ENCODE measurements around the gene MACROD2. TPM values are rescaled to one million over a fixed set of nuclear protein-coding genes. Genes with fewer than 3 reads are reported as not detected.

The MACROD2 gene
- polyA plus RNA-seq, 1 donor from 2014 or later, result 23.2 TPM

DNA sequence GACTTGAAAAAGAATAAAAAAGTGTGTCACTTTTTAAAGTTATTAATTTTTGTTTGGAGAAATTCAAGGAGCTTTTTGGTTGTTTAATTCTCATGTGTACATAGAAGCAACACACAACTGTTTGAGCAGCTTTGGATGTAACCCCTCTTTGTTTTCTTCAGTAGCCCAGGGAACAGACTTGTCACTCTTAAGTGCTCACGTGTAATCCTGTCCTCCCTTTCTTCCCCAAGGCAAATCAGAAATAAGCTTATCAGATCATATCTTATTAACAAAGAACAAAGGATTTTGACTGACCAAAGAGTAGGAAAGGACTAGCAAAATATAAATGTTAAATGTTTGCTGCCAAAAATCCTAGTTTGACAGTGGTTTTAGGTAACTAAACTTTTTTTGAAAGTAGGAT lies 349.4 kb downstream of the MACROD2 start:
- Histone ChIP-seq H2AFZ (ENCODE audit: low read depth, low read length) (no peak overlapping the region), H3K27me3 (ENCODE audit: insufficient read depth, low read depth, low read length) (no peaks in the 10 kb centered on the region), H3K9me3 (ENCODE audit: low read length) (no peaks in the 10 kb centered on the region), H4K20me1 (ENCODE audit: insufficient read depth) (no peaks in the 10 kb centered on the region), H3K4me3 (ENCODE audit: low read length) (no peak overlapping the region), H3K9ac (ENCODE audit: low read length) (no peak overlapping the region), H3K27ac (ENCODE audit: low read length) (no peak overlapping the region), H3K4me2 (ENCODE audit: low read length) (no peak overlapping the region), H3K9me2 (ENCODE audit: insufficient read depth, low read length) (no peaks in the 10 kb centered on the region), H3F3A (ENCODE audit: insufficient read depth, low read length, poor library complexity, severe bottlenecking) (no peaks in the 10 kb centered on the region), H3K36me3 (ENCODE audit: insufficient read depth, low read length) (no peaks in the 10 kb centered on the region), H3K79me2 (replicated peaks; ENCODE audit: insufficient read depth, low read length) (no peaks in the 10 kb centered on the region)
- no peak for TF ChIP-seq TAF1 (IDR thresholded peaks at IDR 0.05; ENCODE audit: low read depth)
- no peak for TF ChIP-seq EZH2 (IDR thresholded peaks at IDR 0.05; ENCODE audit: borderline replicate concordance, insufficient read depth, low read length, poor library complexity, severe bottlenecking)
- TF ChIP-seq, protein P1, sequence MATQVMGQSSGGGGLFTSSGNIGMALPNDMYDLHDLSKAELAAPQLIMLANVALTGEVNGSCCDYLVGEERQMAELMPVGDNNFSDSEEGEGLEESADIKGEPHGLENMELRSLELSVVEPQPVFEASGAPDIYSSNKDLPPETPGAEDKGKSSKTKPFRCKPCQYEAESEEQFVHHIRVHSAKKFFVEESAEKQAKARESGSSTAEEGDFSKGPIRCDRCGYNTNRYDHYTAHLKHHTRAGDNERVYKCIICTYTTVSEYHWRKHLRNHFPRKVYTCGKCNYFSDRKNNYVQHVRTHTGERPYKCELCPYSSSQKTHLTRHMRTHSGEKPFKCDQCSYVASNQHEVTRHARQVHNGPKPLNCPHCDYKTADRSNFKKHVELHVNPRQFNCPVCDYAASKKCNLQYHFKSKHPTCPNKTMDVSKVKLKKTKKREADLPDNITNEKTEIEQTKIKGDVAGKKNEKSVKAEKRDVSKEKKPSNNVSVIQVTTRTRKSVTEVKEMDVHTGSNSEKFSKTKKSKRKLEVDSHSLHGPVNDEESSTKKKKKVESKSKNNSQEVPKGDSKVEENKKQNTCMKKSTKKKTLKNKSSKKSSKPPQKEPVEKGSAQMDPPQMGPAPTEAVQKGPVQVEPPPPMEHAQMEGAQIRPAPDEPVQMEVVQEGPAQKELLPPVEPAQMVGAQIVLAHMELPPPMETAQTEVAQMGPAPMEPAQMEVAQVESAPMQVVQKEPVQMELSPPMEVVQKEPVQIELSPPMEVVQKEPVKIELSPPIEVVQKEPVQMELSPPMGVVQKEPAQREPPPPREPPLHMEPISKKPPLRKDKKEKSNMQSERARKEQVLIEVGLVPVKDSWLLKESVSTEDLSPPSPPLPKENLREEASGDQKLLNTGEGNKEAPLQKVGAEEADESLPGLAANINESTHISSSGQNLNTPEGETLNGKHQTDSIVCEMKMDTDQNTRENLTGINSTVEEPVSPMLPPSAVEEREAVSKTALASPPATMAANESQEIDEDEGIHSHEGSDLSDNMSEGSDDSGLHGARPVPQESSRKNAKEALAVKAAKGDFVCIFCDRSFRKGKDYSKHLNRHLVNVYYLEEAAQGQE (IDR thresholded peaks at IDR 0.05; ENCODE audit: borderline replicate concordance), result no peak
- no peak for TF ChIP-seq RAD21 (conservative IDR thresholded peaks at IDR 0.05)
- TF ChIP-seq POLR2AphosphoS5 (IDR thresholded peaks at IDR 0.05), result no peak
- TF ChIP-seq SMC3 (conservative IDR thresholded peaks at IDR 0.05; ENCODE audit: poor library complexity), result no peak

DNA sequence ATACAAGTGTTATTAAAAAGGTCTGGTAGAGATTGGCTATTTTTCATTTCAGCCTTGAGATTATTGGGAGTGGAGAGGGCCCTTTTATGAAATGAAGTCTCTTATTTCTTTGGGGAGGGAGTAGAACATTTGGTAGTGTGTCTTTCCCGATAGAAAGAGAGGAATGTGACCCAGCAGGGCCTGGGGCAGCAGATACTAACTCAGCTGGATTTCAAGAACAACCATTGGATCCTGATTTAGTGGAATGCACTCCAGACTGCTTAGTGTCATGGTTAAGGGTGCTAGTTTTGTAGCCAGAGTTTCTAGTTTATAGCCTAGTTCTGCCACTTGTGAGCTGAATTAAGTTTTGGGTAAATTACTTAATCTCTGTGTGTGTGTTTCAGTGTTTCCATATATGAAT lies 360.5 kb downstream of the MACROD2 start:
- Histone ChIP-seq H3K9me2 (ENCODE audit: insufficient read depth, low read length) (no peaks in the 10 kb centered on the region), H3F3A (ENCODE audit: insufficient read depth, low read length, poor library complexity, severe bottlenecking) (no peaks in the 10 kb centered on the region), H3K79me2 (replicated peaks; ENCODE audit: insufficient read depth, low read length) (no peaks in the 10 kb centered on the region), H2AFZ (ENCODE audit: low read depth, low read length) (no peak overlapping the region), H3K27me3 (ENCODE audit: insufficient read depth, low read depth, low read length) (no peaks in the 10 kb centered on the region), H3K36me3 (ENCODE audit: insufficient read depth, low read length) (no peaks in the 10 kb centered on the region), H3K9ac (ENCODE audit: low read length) (no peak overlapping the region), H3K27ac (ENCODE audit: low read length) (no peak overlapping the region), H3K4me2 (ENCODE audit: low read length) (no peak overlapping the region), H4K20me1 (ENCODE audit: insufficient read depth) (no peaks in the 10 kb centered on the region), H3K9me3 (ENCODE audit: low read length) (no peaks in the 10 kb centered on the region), H3K4me3 (ENCODE audit: low read length) (no peak overlapping the region)
- TF ChIP-seq EP300 (conservative IDR thresholded peaks at IDR 0.05; ENCODE audit: poor library complexity, severe bottlenecking), result no peak
- TF ChIP-seq, protein P1 (IDR thresholded peaks at IDR 0.05; ENCODE audit: borderline replicate concordance), result no peak
- TF ChIP-seq POLR2AphosphoS5 (IDR thresholded peaks at IDR 0.05), result no peak
- no peak for TF ChIP-seq EZH2 (IDR thresholded peaks at IDR 0.05; ENCODE audit: borderline replicate concordance, insufficient read depth, low read length, poor library complexity, severe bottlenecking)
